GM12874 (cell line): Measurements from ENCODE around the gene TLR6.

Source experiments
- CTCF ChIP-seq: IDR thresholded peaks from 2 replicates; pipeline ENCODE4 v1.5.1; 2011; ENCODE audit warnings: low read depth, mild to moderate bottlenecking, control low read depth, low read length, moderate library complexity; ENCODE audit not compliant: insufficient read depth

The TLR6 gene

DNA sequence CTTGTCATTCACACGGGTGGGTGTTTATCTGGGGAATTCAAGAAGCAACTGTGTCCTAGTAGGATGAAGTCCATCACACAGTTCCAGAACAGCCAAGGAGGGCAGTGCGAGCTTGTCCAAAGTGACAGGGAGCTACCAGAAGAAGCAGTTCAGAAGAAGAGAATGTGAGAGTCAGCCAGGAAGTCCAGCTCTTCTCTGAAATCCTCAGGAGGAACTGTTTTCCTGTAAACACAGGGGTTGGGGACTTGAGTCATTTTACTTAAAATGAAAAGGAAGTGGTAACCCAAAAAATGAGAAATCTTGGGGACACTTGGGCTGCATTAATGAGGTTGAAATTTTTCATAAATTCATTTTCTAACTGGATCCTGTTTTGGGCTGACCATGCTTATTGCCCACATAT lies 65.6 kb downstream of the TLR6 start:
- no peak for TF ChIP-seq CTCF

- no peak for TF ChIP-seq CTCF
Measured at GRCh38 chr4:38788317-38788716, 68.3 kb downstream of the TLR6 start.

- TF ChIP-seq CTCF: no peak
Measured at GRCh38 chr4:38787693-38788092, 68.9 kb downstream of the TLR6 start.

DNA sequence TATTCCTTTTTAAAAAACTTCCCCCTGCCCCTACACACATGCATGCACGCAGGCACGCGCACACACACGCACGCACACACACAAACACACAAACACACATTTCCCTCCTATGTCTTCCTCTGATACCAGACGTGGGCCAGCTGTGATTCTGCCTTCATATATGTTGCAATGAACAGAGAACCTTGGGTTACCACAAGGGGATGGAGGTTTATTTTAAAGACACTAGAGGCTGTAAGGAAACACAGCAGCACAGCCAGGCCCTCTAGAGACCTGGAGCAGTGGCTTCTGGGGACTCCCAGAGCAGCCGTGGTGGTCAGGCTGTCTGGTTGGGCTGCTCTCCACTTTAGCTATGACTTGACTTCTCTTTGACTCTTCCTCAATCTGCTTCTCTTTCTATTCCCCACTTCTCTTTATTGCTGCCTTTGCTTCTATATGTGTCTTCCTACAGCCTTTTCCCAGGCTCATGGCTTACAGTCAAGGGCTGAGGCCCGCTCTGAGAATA lies 70.7 kb downstream of the TLR6 start:
- no peak for TF ChIP-seq CTCF

- no peak for TF ChIP-seq CTCF
Measured at GRCh38 chr4:38785041-38785790, 71.4 kb downstream of the TLR6 start.

DNA sequence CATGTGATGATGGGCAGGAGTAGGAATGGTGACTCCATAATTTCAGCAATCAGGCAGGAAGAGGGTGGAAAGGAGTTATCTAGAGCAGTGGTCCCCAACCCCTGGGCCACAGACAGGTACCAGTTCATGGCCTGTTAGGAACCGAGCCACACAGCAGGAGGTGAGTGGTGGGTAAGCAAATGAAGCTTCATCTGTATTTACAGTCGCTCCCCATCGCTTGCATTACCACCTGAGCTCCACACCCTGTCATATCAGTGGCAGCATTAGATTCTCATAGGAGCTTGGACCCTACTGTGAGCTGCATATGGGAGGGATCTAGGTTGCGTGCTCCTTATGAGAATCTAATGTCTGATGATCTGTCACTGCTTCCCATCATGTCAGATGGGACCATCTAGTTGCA lies 72.5 kb downstream of the TLR6 start:
- TF ChIP-seq CTCF: no peak

DNA sequence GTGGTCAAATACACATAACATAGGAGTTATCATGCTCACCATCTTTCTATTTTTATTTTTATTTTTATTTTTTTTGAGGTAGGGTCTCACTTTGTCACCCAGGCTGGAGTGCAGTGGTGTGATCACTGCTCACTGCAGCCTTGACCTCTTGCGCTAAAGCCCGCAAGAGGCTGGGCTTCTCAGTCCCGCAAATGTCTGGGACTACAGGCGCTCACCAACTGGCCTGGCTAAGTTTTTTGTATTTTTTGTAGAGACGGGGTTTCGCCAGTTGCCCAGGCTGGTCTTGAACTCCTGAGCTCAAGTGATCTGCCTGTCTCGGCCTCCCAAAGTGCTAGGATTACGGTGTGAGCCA lies 73.5 kb downstream of the TLR6 start:
- TF ChIP-seq CTCF: no peak
